HepG2 (cell line): Measurements from ENCODE around the gene TCF7L2. TPM values are rescaled to one million over a fixed set of nuclear protein-coding genes. Genes with fewer than 3 reads are reported as not detected.

Source experiments
- ATAC-seq: fragments of 200-7000 bp; cut with Tn5 transposase; 3 replicates; pipeline ENCODE4 v1.9.1; 2020; ENCODE audit warnings: mild to moderate bottlenecking, moderate library complexity
- BruUV-seq: library from RNA; stranded (reverse); fragments of 400-500 nt; replicated peaks from 2 replicates; lab custom pipeline; 2021; lab: Mats Ljungman, UMichigan
- CTCF ChIA-PET: fragments of 300-600 bp; formaldehyde crosslinking; extraction: SDS; loops from one replicate; lab custom pipeline; 2021; ENCODE audit warnings: low total read pairs, inconsistent platforms, low intra/inter-chr PET ratio; lab: Yijun Ruan, JAX
- POLR2A ChIA-PET: fragments of 350-600 bp; sonication (Branson Sonifier 250); formaldehyde crosslinking; loops from one replicate; lab custom pipeline; 2020; ENCODE audit warnings: antibody characterized with exemption, inconsistent platforms; lab: Yijun Ruan, JAX
- DNase-seq: peaks from one replicate; pipeline ENCODE4 v3.0.0-alpha.2; 2015; ENCODE audit warnings: low spot score
- FAIRE-seq: peaks from 3 replicates; lab custom pipeline; 2011; peaks lifted over from hg19 to GRCh38; lab: Jason Lieb, UNC
- H2AFZ ChIP-seq: one replicate; pipeline ENCODE4 v1.6.1; 2011; ENCODE audit warnings: low read length, inconsistent platforms
- H3K27ac ChIP-seq: fragments of 300-600 bp; 3 replicates; pipeline ENCODE4 v1.8.0; 2011; ENCODE audit warnings: mixed run types, mild to moderate bottlenecking, mixed read lengths, low read length, inconsistent platforms; ENCODE audit not compliant: insufficient read depth; ENCODE audit errors: extremely low read length
- H3K27me3 ChIP-seq, 2 experiments: fragments of 200-600 bp in 1 of 2; 2 replicates in 1 of 2; 3 replicates in 1 of 2; pipeline versions ENCODE4 v1.6.0 to v1.8.0; 2011; ENCODE audit warnings: low read length in 2 of 2, mild to moderate bottlenecking in 2 of 2, moderate library complexity in 2 of 2, inconsistent platforms in 1 of 2; ENCODE audit not compliant: insufficient read depth in 2 of 2, control insufficient read depth in 1 of 2
- H3K36me3 ChIP-seq, 2 experiments: fragments of 200-600 bp in 1 of 2; replicated peaks in 1 of 2; 2 replicates in 1 of 2; 3 replicates in 1 of 2; pipeline versions ENCODE4 v1.5.1 to v1.8.0; 2011; ENCODE audit warnings: low read length in 2 of 2, inconsistent platforms in 1 of 2; ENCODE audit not compliant: insufficient read depth in 2 of 2, control insufficient read depth in 1 of 2
- H3K4me1 ChIP-seq: 2 replicates; pipeline ENCODE4 v1.5.1; 2012; ENCODE audit warnings: low read length, inconsistent platforms; ENCODE audit not compliant: insufficient read depth
- H3K4me2 ChIP-seq: 2 replicates; pipeline ENCODE4 v1.6.0; 2011; ENCODE audit warnings: low read depth, low read length, inconsistent platforms
- H3K4me3 ChIP-seq, 3 experiments: fragments of 200-600 bp in 1 of 3; sonication (generic), shearing (Covaris generic) in 1 of 3; replicated peaks in 1 of 3; 2 replicates each; pipeline ENCODE4 v1.5.1; 2011 to 2016; ENCODE audit warnings: low read length in 3 of 3, inconsistent platforms in 2 of 3, low read depth in 2 of 3, mild to moderate bottlenecking in 2 of 3, control low read depth in 1 of 3, mixed read lengths in 1 of 3; ENCODE audit not compliant: insufficient read depth in 1 of 3
- H3K79me2 ChIP-seq: one replicate; pipeline ENCODE4 v1.6.1; 2011; ENCODE audit warnings: low read length, inconsistent platforms; ENCODE audit not compliant: insufficient read depth
- H3K9ac ChIP-seq: 2 replicates; pipeline ENCODE4 v1.6.0; 2011; ENCODE audit warnings: mild to moderate bottlenecking, low read depth, low read length, inconsistent platforms; ENCODE audit not compliant: insufficient read depth
- H3K9me3 ChIP-seq: 2 replicates; pipeline ENCODE4 v1.5.1; 2012; ENCODE audit warnings: mild to moderate bottlenecking, low read length
- H4K20me1 ChIP-seq: 2 replicates; pipeline ENCODE4 v1.6.0; 2011; ENCODE audit warnings: inconsistent platforms, mild to moderate bottlenecking, low read length, moderate library complexity; ENCODE audit not compliant: insufficient read depth
- ARID4A ChIP-seq: sonication (generic); formaldehyde crosslinking; IDR thresholded peaks from 2 replicates; pipeline ENCODE4 v1.5.0; 2020; ENCODE audit warnings: mild to moderate bottlenecking, missing genetic modification reagents, borderline replicate concordance
- CBX1 ChIP-seq: IDR thresholded peaks from one replicate; pipeline ENCODE4 v1.6.1; 2016; ENCODE audit warnings: antibody characterized with exemption, low read depth
- HBP1 ChIP-seq: IDR thresholded peaks from 2 replicates; pipeline ENCODE4 v1.6.1; 2016; ENCODE audit warnings: low read depth, control low read depth
- NR3C1 ChIP-seq: sonication (generic); formaldehyde crosslinking; IDR thresholded peaks from 2 replicates; pipeline ENCODE4 v1.4.0; 2020; ENCODE audit warnings: missing genetic modification reagents
- RBFOX2 ChIP-seq: fragments of 200-400 bp; formaldehyde crosslinking; IDR thresholded peaks from 2 replicates; pipeline ENCODE4 v1.6.1; 2017; ENCODE audit warnings: low read depth, mild to moderate bottlenecking, low read length
- SMAD3 ChIP-seq: sonication (generic); formaldehyde crosslinking; IDR thresholded peaks from 2 replicates; pipeline ENCODE4 v1.4.0; 2020; ENCODE audit warnings: missing genetic modification reagents
- ZKSCAN1 ChIP-seq: fragments of 150-350 bp; IDR thresholded peaks from 2 replicates; pipeline ENCODE4 v1.6.1; 2014; ENCODE audit warnings: low read length
- ZNF510 ChIP-seq: sonication (generic); formaldehyde crosslinking; IDR thresholded peaks from 2 replicates; pipeline ENCODE4 v1.4.0; 2020; ENCODE audit warnings: low read depth, mild to moderate bottlenecking, missing genetic modification reagents
- ZNF619 ChIP-seq: sonication (generic); formaldehyde crosslinking; IDR thresholded peaks from 2 replicates; pipeline ENCODE4 v1.4.0; 2020; ENCODE audit warnings: mild to moderate bottlenecking, missing genetic modification reagents
- ZNF652 ChIP-seq: IDR thresholded peaks from 2 replicates; pipeline ENCODE4 v1.6.1; 2016; ENCODE audit warnings: low read depth, borderline replicate concordance
- WGBS: methylation state at CpG from one replicate; pipeline ENCODE4 v1.1.6; 2017; ENCODE audit warnings: low lambda C conversion rate; 5-methylcytosine and 5-hydroxymethylcytosine counted together
- in situ Hi-C: cut with HindIII; loops from 2 replicates; pipeline ENCODE4 v1.10.0; 2017; ENCODE audit warnings: low pct_unique_long_range_greater_than_20kb; ENCODE audit not compliant: extremely low pct_ligation_motif_present
- intact Hi-C: fragments of 100-400 bp; cut with micrococcal nuclease; formaldehyde crosslinking; loops from one replicate; pipeline ENCODE4 v1.10.0; 2022; ENCODE audit not compliant: unreplicated experiment
- polyA plus RNA-seq, 8 experiments: library from polyadenylated mRNA; depleted of rRNA in 3 of 8; stranded (reverse) in 7 of 8; unstranded in 1 of 8; fragments of >200 nt; fragmentation: Illumina TruSeq in 4 of 8; extraction: Trizol in 4 of 8; gene quantifications; 2 replicates each; pipeline versions ENCODE4 v1.2.1 to v1.2.3, GENCODE V29; 2011 to 2016; ENCODE audit warnings: low read depth in 4 of 8, missing spikeins in 1 of 8, mixed read lengths in 1 of 8; ENCODE audit not compliant: insufficient read depth in 1 of 8
- total RNA-seq, 5 experiments: library from RNA; depleted of rRNA; stranded (reverse); fragments of >200 nt; fragmentation: Illumina TruSeq; extraction: Trizol; gene quantifications; 2 replicates each; pipeline ENCODE4 v1.2.3, GENCODE V29; 2016; ENCODE audit warnings: low read depth in 1 of 5
- TF ChIP-seq, protein P1 (sequence below): sonication (generic); formaldehyde crosslinking; IDR thresholded peaks from 2 replicates; pipeline ENCODE4 v1.4.0; 2020; ENCODE audit warnings: missing genetic modification reagents, borderline replicate concordance

TCF7L2 gene
- total and polyA plus RNA-seq, 2 of the 13 experiments (the other 11 are each of a cell fraction or from before 2014, with no cell fraction given) = 3.9 to 13.7 TPM

DNA sequence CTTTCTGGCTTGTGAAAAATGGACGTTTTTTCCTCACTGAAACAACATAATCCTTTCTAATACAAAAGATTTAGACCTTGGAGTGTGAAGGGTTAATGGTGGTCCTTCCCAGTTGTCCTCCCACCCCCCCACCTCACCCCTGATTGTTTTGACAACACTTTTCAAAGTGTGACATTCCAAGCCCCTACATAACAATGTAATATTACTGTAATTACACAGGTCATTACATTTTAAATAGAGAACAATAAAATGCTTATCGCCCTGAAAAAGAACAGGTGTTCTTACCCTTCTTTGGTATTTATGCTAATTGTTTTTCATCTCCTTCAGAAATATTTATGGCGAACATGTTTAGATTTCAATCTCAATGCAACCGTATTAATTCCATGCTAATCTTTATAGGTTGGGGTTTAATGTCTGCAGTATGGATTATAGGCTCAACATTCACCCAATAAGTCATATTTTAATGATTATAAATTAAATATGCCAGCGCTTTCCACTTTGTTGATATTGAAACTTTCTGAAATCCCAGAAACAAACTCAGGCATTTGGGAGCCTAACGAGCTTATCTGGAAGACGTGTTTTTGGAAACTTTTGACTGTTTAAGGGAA, 5.0 kb downstream of the TCF7L2 start:
- FAIRE-seq (no peak), ATAC-seq (no peak), DNase-seq (no peak)
- Histone ChIP-seq H3K27me3 (no peaks in the 10 kb centered on the region; a peak in 1 of 5 replicates), H3K79me2 (peaks cover 90% of the 10 kb centered on the region), H3K4me3 (peak overlapping the region; percentile 17 to 95 (median 30); a peak in 4 of 6 replicates), H3K9me3 (no peaks in the 10 kb centered on the region), H3K27ac (peak overlapping the region; percentile 5), H3K4me1 (peaks cover 63% of the 10 kb centered on the region), H3K9ac (peak overlapping the region; percentile 39; the same call in 1 of the 2 replicates), H2AFZ (no peak overlapping the region), H3K4me2 (peak overlapping the region; percentile 95), H3K36me3 (peaks cover 5 to 26% of the 10 kb centered on the region in 2 experiments), H4K20me1 (peaks cover 41% of the 10 kb centered on the region)
- 70% methylated on average over 7 of the region's 7 CpGs for WGBS
- BruUV-seq = no TSS peak
- intact Hi-C loops = loop anchor here (5.0 to 10.0 kb wide), 3 partner anchors 110 to 213 kb away; no protein-coding TSS in a partner anchor
- ChIA-PET POLR2A (interaction anchor here (1.1 kb wide), 1 partner anchor 119 kb away, joined by 3 read pairs; no protein-coding TSS in a partner anchor), CTCF (no interaction called here)
- in situ Hi-C loops = loop anchor here (5.0 to 10.0 kb wide), 2 partner anchors 143 to 390 kb away; no protein-coding TSS in a partner anchor
- TF ChIP-seq NR3C1 (CRISPR knock-in tag) (no peak), ARID4A (CRISPR knock-in tag) (no peak), CBX1 (no peak), ZNF510 (CRISPR knock-in tag) (no peak), ZNF652 (peak; percentile 87), ZNF619 (no peak), HBP1 (CRISPR knock-in tag) (no peak), ZKSCAN1 (no peak), RBFOX2 (0 out of 2 replicates have a peak, but pooled peaks have one; percentile 18), SMAD3 (CRISPR knock-in tag) (no peak)
- TF ChIP-seq, protein P1, sequence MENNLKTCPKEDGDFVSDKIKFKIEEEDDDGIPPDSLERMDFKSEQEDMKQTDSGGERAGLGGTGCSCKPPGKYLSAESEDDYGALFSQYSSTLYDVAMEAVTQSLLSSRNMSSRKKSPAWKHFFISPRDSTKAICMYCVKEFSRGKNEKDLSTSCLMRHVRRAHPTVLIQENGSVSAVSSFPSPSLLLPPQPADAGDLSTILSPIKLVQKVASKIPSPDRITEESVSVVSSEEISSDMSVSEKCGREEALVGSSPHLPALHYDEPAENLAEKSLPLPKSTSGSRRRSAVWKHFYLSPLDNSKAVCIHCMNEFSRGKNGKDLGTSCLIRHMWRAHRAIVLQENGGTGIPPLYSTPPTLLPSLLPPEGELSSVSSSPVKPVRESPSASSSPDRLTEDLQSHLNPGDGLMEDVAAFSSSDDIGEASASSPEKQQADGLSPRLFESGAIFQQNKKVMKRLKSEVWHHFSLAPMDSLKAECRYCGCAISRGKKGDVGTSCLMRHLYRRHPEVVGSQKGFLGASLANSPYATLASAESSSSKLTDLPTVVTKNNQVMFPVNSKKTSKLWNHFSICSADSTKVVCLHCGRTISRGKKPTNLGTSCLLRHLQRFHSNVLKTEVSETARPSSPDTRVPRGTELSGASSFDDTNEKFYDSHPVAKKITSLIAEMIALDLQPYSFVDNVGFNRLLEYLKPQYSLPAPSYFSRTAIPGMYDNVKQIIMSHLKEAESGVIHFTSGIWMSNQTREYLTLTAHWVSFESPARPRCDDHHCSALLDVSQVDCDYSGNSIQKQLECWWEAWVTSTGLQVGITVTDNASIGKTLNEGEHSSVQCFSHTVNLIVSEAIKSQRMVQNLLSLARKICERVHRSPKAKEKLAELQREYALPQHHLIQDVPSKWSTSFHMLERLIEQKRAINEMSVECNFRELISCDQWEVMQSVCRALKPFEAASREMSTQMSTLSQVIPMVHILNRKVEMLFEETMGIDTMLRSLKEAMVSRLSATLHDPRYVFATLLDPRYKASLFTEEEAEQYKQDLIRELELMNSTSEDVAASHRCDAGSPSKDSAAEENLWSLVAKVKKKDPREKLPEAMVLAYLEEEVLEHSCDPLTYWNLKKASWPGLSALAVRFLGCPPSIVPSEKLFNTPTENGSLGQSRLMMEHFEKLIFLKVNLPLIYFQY (CRISPR knock-in tag) = no peak
